Activated CD4-positive, alpha-beta T cell treated with anti-CD3 and anti-CD28 coated beads for 1 hour (primary cell): Measurements from ENCODE around the gene AKR1B15.

Source experiments
- DNase-seq: peaks from one replicate; pipeline ENCODE4 v3.0.0-alpha.2; 2020

The AKR1B15 gene

DNA sequence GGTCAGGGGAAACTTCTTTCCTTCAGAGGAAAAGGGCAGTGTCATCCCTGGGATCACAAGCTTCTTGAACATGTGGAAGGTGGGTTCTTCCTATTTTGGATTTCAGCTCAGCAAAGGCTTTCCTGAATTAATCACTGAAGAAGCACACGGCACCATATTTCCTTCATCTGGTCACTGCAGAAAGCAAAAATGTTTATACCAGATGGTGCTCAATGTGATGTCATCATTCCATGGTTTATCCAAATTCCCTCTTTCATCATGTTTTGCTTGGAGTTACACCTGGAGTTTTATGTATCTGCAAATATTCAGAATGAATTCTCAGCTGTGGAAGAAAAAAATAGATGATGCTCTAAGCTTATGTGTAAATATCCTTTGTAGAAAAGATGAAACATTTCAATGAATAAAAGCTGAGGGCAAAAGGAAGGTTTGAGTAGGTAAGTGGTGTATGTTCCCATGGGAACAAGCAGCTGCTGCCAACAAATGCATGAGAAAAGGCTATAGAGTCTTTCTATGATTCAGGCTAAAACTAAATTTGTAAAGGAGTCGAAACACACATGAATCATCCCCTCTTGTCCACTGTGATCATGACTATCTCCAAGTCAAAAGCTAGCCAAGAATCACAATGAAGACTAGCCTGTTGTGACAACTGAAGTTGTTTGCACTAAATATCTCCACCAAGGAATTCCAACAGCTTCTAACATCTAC, 70.9 kb downstream of the AKR1B15 start:
- no peak for DNase-seq

DNA sequence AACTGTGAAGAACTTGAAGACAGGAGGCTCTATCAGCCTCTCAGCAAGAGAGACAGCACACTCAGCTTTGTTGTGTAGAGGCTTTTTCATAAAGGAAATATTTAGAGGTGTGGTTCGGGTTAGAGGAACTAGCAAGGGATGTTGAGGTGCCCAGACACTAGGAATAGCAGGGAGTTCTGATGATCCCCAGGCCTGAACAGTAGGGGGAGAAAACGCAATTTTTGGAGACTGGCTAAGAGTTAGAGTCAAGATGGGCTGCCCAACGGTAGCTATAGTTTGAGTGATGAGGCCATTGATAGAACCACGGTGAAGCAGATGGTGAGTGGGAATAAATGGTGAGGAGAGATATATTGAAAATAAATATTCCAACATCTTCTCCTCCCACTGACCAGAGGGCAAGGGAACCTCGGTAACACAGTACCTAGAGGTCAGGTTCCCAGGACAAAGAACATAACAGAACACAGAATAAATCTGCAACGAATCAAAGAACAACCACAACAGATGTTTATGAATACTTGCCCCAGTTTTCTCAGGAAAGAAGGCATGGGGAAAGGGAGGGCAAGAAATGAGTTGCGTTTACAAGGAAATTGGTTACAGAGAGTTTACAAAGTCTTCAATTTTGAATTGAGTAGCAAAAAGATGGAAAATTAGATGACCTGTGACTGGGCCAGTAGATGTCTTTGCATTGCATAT, 73.5 kb downstream of the AKR1B15 start:
- DNase-seq = no peak

DNA sequence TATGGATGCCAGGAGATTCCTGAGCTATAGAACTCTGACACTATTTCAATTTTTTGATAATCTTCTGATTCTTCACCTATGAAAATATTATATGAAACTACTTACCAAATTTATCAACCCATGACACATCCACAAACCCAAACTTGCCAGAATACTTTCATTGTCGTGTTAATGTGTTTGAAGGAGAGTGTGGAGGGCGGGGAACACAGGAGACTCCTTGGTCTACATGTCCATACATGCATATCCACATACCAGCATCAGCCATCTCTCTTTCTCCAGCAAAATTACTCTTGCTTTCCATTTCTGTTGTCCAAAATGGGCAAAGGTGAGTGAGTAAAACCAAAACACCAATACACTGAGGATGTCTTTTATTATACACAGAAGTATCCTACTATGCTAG, 74.3 kb downstream of the AKR1B15 start:
- DNase-seq = no peak

DNA sequence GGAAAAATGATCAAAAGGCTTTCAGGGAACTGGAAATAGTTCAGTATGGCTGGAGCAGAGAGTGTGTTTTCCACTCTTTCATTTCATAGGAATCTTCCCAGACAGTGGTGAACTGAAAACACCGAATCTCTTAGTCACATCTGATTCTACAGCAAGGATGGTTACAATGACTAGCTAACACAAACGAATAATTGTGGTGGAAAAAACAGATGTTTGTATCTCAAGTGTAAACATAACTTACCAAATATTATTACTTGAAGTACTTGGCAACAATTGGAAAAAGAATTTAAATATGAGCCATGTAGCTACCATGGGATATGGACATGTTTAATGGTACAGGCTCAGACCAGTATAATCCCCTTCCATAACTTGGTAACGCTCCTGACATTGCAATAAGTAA, 76.6 kb downstream of the AKR1B15 start:
- DNase-seq = no peak

DNA sequence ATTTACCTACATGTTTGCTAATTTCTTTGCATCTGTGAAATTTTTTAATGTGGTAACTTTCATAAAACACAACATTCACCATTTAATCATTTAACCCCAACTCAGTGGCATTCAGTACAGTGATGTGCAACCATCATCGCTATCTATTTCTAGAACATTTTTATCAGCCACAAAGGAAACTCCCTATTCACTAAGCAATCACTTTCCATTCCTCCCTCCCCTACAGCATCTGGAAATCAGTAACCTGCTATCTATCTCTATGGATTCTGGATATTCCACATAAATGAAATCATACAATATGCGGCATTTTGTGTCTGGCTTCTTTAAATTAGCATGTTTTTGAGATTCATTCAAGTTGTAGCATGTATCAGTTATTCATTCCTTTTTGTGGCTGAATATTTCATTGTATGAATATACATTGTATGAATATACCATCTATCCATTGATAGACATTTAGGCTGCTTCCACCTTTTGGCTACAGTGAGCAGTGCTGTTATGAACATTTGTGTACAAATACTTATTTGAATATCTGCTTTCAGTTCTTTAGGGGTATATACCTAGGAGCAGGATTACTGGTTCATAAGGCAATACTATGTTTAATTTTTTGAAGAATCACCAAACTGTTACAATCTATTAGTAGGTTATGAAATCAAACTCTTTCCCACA, 78.3 kb downstream of the AKR1B15 start:
- no peak for DNase-seq

DNA sequence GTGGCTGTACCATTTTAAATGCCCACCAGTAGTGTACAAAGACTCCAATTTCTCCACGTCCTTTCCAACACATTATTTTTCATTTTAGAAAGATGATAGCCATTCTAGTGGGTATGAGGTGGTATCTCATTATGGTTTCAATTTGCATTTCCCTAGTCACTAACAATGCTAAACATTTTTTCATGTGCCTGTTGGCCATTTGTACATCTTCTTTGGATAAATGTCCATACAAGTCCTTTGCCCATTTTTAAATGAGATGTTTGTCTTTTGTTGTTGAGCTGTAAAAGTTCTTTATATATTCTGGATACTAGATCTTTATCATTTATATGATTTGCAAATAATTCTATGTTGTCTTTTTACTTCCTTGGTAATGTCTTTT, 78.9 kb downstream of the AKR1B15 start:
- no peak for DNase-seq

DNA sequence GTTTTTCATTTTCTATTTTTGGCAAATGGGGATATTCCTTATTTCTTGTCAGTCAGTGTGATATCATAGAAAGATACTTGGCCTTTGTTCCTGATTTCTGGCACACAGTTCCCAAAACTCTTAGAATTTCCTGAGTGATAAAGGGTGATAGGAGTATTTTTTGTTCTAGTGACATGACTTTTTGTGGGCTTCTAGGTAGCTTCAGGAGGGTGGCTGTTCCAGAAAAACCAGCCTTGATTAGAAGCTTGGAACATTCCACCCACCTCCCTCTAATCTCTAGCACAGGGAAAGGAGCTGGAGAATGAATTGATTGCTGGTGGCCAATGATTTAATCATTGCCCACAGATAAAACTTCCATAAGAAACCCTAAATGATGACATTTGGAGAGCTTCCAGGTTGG, 80.5 kb downstream of the AKR1B15 start:
- no peak for DNase-seq
